Loucy (cell line): ENCODE measurements around the gene ADM2.

Experiments
- H2AFZ ChIP-seq: fragments of 200-600 bp; sonication (generic); 2 replicates; pipeline ENCODE4 v1.6.0; 2016; ENCODE audit warnings: antibody characterized with exemption, mild to moderate bottlenecking, low read length, moderate library complexity
- H3F3A ChIP-seq: fragments of 200-600 bp; 2 replicates; pipeline ENCODE4 v1.6.0; 2016; ENCODE audit warnings: antibody characterized with exemption, low read depth, mild to moderate bottlenecking
- H3K27me3 ChIP-seq: fragments of 200-600 bp; sonication (generic); 2 replicates; pipeline ENCODE4 v1.6.1; 2014; ENCODE audit warnings: low read length, mild to moderate bottlenecking; ENCODE audit not compliant: insufficient read depth, poor library complexity, severe bottlenecking
- H3K36me3 ChIP-seq: fragments of 200-600 bp; sonication (generic); 2 replicates; pipeline ENCODE4 v1.6.1; 2016; ENCODE audit warnings: low read length; ENCODE audit not compliant: insufficient read depth
- H3K4me1 ChIP-seq: fragments of 200-600 bp; sonication (generic); 2 replicates; pipeline ENCODE4 v1.5.1; 2014; ENCODE audit warnings: low read length, mild to moderate bottlenecking; ENCODE audit not compliant: insufficient read depth, poor library complexity, severe bottlenecking
- H3K4me2 ChIP-seq: fragments of 200-600 bp; sonication (generic); 2 replicates; pipeline ENCODE4 v1.6.0; 2014; ENCODE audit warnings: antibody characterized with exemption, low read length, low read depth, mild to moderate bottlenecking; ENCODE audit not compliant: poor library complexity, severe bottlenecking
- H3K4me3 ChIP-seq: fragments of 200-600 bp; sonication (generic); 2 replicates; pipeline ENCODE4 v1.5.1; 2014; ENCODE audit warnings: low read length, mild to moderate bottlenecking, mixed read lengths; ENCODE audit not compliant: poor library complexity, severe bottlenecking
- H3K79me2 ChIP-seq: fragments of 200-600 bp; sonication (generic); 2 replicates; pipeline ENCODE4 v1.6.1; 2014; ENCODE audit warnings: low read length; ENCODE audit not compliant: insufficient read depth
- H3K9ac ChIP-seq: fragments of 200-600 bp; sonication (generic); 2 replicates; pipeline ENCODE4 v1.6.0; 2014; ENCODE audit warnings: mild to moderate bottlenecking, low read depth, low read length, moderate library complexity; ENCODE audit not compliant: poor library complexity, severe bottlenecking
- H3K9me2 ChIP-seq: fragments of 200-600 bp; sonication (generic); replicated peaks from 2 replicates; pipeline ENCODE4 v1.6.1; 2016; ENCODE audit warnings: low read depth, low read length, mixed read lengths
- H3K9me3 ChIP-seq: fragments of 200-600 bp; sonication (generic); 2 replicates; pipeline ENCODE4 v1.6.1; 2014; ENCODE audit warnings: mild to moderate bottlenecking, antibody characterized with exemption, low read length, low read depth; ENCODE audit not compliant: insufficient read depth
- H4K20me1 ChIP-seq: fragments of 200-600 bp; sonication (generic); 2 replicates; pipeline ENCODE4 v1.6.0; 2014; ENCODE audit warnings: antibody characterized with exemption, low read length, mild to moderate bottlenecking; ENCODE audit not compliant: insufficient read depth, poor library complexity, severe bottlenecking
- CTCF ChIP-seq: fragments of 200-600 bp; sonication (generic); conservative IDR thresholded peaks from 2 replicates; pipeline ENCODE4 v1.5.1; 2014; ENCODE audit warnings: mild to moderate bottlenecking, antibody characterized with exemption, low read length
- EZH2phosphoT487 ChIP-seq: fragments of 200-600 bp; IDR thresholded peaks from 2 replicates; pipeline ENCODE4 v1.6.1; 2018; ENCODE audit warnings: antibody characterized with exemption, mild to moderate bottlenecking, moderate library complexity, borderline replicate concordance

The ADM2 gene

GRCh38 chr22:50529897-50530579 is 48.7 kb downstream of the ADM2 start, which contains the start of gene TYMP:
TSS of gene TYMP (minus strand) at chr22:50530012. CDS start at chr22:50529709, 303 bp downstream.
- H3K4me3 ChIP-seq, result no peak within 1 kb of the TSS
- no peaks in the 10 kb centered on the region for H3K9me3 ChIP-seq
- peaks cover 6% of the 10 kb centered on the region for H4K20me1 ChIP-seq
- H3K27me3 ChIP-seq, result no peaks in the 10 kb centered on the region
- no peak within 1 kb of the TSS for H2AFZ ChIP-seq
- TF ChIP-seq EZH2phosphoT487 (no peak), CTCF (no peak)
- H3K79me2 ChIP-seq, result peaks cover 2% of the 10 kb centered on the region; the same call in 1 of the 2 replicates
- no peak within 1 kb of the TSS for H3K9ac ChIP-seq
- H3F3A ChIP-seq, result peaks cover 4% of the 10 kb centered on the region; the same call in 1 of the 2 replicates
- no peaks in the 10 kb centered on the region for H3K36me3 ChIP-seq
- no peaks in the 10 kb centered on the region for H3K9me2 ChIP-seq
- peaks cover 18% of the 10 kb centered on the region for H3K4me1 ChIP-seq
- no peak within 1 kb of the TSS for H3K4me2 ChIP-seq

- no peak overlapping the region for H2AFZ ChIP-seq
- peaks cover 6% of the 10 kb centered on the region for H4K20me1 ChIP-seq
- no peaks in the 10 kb centered on the region for H3K9me2 ChIP-seq
- H3F3A ChIP-seq, result peaks cover 4% of the 10 kb centered on the region; the same call in 1 of the 2 replicates
- H3K27me3 ChIP-seq, result no peaks in the 10 kb centered on the region
- H3K9ac ChIP-seq, result no peak overlapping the region
- no peaks in the 10 kb centered on the region for H3K9me3 ChIP-seq
- peaks cover 18% of the 10 kb centered on the region for H3K4me1 ChIP-seq
- no peaks in the 10 kb centered on the region for H3K79me2 ChIP-seq
- H3K4me3 ChIP-seq, result no peak overlapping the region
- no peak for TF ChIP-seq CTCF
- no peaks in the 10 kb centered on the region for H3K36me3 ChIP-seq
- no peak overlapping the region for H3K4me2 ChIP-seq
Measured at GRCh38 chr22:50530580-50530876, 49.2 kb downstream of the ADM2 start.

DNA sequence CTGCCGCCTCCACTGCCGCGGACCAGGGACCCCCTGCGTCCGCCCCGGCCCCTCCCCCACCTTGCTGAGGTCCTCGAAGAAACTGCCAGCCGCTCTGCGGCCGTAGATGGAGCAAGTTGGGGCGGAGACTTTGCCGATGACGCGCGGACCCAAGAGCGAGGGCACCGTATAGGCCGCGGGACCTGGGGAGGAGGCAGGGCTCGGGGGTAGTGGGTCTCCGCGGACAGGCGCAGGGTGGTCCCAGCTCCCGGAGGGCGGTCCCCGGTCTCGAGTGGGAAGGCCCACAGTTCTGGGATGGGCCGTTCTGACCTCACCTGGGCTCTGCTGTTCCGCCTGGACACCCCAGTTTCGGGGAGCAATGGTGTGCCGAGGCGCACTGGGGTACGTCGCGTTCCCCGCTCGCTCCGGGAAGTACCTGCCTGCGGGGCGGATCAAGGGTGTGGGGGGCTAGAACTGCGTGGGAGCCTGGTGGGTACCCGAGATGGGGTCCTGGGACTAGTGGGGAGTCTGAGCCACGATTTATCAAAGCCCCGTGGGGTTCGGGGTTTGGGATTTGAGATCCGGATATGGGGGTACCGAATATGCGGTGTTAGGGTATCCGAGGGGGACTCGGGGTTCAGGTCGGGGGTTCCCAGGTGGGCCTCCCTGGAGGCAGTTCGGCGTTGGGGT is 49.7 kb downstream of the ADM2 start:
- no peak overlapping the region for H3K9ac ChIP-seq
- H3K36me3 ChIP-seq, result no peaks in the 10 kb centered on the region
- H2AFZ ChIP-seq, result no peak overlapping the region
- H3K4me2 ChIP-seq, result no peak overlapping the region
- H3K4me3 ChIP-seq, result no peak overlapping the region
- no peaks in the 10 kb centered on the region for H3K9me2 ChIP-seq
- H3K79me2 ChIP-seq, result no peaks in the 10 kb centered on the region
- H3K9me3 ChIP-seq, result no peaks in the 10 kb centered on the region
- peaks cover 18% of the 10 kb centered on the region for H3K4me1 ChIP-seq
- H3K27me3 ChIP-seq, result no peaks in the 10 kb centered on the region
- TF ChIP-seq EZH2phosphoT487 (no peak), CTCF (no peak)
- H4K20me1 ChIP-seq, result peaks cover 6% of the 10 kb centered on the region
- no peaks in the 10 kb centered on the region for H3F3A ChIP-seq
